Measurements from ENCODE around the gene MELTF.

The MELTF gene

GRCh38 chr3:197008436-197009209 is 21.0 kb downstream of the MELTF start:
- no peak overlapping the region for H3K4me3 ChIP-seq (ENCODE audit: low read depth, low read length)
- TF ChIP-seq, protein P1, sequence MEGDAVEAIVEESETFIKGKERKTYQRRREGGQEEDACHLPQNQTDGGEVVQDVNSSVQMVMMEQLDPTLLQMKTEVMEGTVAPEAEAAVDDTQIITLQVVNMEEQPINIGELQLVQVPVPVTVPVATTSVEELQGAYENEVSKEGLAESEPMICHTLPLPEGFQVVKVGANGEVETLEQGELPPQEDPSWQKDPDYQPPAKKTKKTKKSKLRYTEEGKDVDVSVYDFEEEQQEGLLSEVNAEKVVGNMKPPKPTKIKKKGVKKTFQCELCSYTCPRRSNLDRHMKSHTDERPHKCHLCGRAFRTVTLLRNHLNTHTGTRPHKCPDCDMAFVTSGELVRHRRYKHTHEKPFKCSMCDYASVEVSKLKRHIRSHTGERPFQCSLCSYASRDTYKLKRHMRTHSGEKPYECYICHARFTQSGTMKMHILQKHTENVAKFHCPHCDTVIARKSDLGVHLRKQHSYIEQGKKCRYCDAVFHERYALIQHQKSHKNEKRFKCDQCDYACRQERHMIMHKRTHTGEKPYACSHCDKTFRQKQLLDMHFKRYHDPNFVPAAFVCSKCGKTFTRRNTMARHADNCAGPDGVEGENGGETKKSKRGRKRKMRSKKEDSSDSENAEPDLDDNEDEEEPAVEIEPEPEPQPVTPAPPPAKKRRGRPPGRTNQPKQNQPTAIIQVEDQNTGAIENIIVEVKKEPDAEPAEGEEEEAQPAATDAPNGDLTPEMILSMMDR (IDR thresholded peaks at IDR 0.05; ENCODE audit: borderline replicate concordance, insufficient read depth, low read depth, low read length): no peak

- no peak overlapping the region for H3K4me3 ChIP-seq (ENCODE audit: low read depth, low read length)
- TF ChIP-seq, protein P1 (IDR thresholded peaks at IDR 0.05; ENCODE audit: borderline replicate concordance, insufficient read depth, low read depth, low read length): no peak
These were observed 21.7 kb downstream of the MELTF start for GRCh38 chr3:197007953-197008352.

- no peak overlapping the region for H3K4me3 ChIP-seq (ENCODE audit: low read depth, low read length)
- TF ChIP-seq, protein P1 (IDR thresholded peaks at IDR 0.05; ENCODE audit: borderline replicate concordance, insufficient read depth, low read depth, low read length): no peak
These were observed 22.2 kb downstream of the MELTF start for GRCh38 chr3:197007296-197007940.

GRCh38 chr3:197006860-197007259 is 22.8 kb downstream of the MELTF start:
- TF ChIP-seq, protein P1 (IDR thresholded peaks at IDR 0.05; ENCODE audit: borderline replicate concordance, insufficient read depth, low read depth, low read length): no peak
- H3K4me3 ChIP-seq (ENCODE audit: low read depth, low read length): no peak overlapping the region

GRCh38 chr3:197006446-197006845 is 23.2 kb downstream of the MELTF start:
- no peak overlapping the region for H3K4me3 ChIP-seq (ENCODE audit: low read depth, low read length)
- TF ChIP-seq, protein P1 (IDR thresholded peaks at IDR 0.05; ENCODE audit: borderline replicate concordance, insufficient read depth, low read depth, low read length): no peak

DNA sequence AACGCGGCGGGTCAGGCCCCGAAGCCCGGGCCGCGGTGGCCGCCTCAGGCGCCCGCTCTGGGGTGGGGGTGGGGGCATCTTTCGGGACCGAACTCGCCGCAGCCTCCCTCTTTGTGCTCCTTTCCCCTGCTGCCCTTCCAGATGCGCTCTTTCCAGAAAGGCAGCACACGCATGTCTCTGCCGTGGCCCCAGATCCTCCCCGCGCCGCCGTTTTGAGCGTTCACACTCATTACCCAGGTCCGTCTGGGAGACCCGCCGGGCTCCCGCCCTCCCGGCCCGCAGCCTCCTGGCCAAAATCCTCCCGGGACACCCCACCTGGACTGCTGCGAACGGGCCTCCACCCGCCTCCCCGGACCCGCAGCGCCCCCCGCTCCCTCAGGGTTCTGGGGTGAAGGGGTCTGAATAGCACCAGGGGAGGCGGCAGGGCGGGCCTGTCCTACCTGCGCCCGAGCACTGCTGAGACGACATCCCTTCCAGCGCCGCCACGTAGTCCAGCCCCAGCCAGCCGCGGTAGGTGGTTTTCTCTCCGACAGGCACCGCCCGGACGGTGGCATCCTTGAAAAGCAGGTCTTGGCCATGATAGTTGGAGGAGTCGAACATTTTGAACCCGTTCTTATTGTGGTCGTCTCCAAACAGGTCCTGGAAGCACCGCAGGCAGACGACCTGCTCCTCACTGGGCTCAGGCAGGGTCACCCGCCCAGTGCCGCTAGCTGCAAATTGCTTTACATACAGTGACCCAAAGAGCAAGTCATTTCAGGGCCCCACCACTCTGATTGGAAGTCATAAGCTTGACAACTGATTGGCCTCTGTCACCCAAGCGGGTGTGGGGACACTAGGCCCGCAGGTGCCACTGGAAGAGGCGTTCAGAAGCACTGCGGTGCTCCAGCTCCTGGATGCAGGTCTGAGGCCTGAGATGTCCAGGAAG is 25.9 kb downstream of the MELTF start:
- TF ChIP-seq, protein P1 (IDR thresholded peaks at IDR 0.05; ENCODE audit: borderline replicate concordance, insufficient read depth, low read depth, low read length): no peak

More for the DNA sequence above, 25.9 kb downstream of the MELTF start:
- peak overlapping the region; percentile 62 for H3K4me3 ChIP-seq (ENCODE audit: low read depth, low read length)
